ENCODE results near the gene RHBDD1.

The RHBDD1 gene

DNA sequence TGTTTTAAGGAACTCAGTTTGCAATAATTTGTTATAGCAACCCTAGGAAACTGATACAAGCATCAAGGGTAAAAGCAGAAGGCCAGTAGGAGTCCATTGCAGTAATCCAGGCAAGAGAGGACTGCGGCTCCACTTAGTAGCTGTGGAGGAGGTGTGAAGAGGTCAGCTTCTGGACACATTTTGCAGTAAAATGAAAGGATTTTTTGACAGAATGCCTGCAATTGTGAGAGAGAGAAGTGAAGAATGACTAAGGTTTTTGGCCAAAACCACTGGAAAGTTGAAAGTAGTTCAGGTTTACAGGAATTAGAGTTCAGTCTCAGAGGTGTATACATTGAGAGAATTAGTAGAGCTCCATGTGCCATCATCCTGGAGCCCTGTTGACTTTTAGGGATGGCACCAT, 129.5 kb downstream of the RHBDD1 start:
- Histone ChIP-seq H3K4me3 (ENCODE audit: low read length) (no peak overlapping the region), H3K27ac (ENCODE audit: low read depth, low read length) (no peak overlapping the region), H2BK15ac (replicated peaks; ENCODE audit: low read depth) (no peak overlapping the region), H2BK120ac (ENCODE audit: low read depth, low read length) (no peak overlapping the region), H3K4ac (ENCODE audit: low read depth, low read length) (no peak overlapping the region), H3K4me2 (ENCODE audit: low read length) (no peak overlapping the region), H4K8ac (ENCODE audit: low read depth, low read length) (no peak overlapping the region), H3K79me2 (ENCODE audit: control insufficient read depth, insufficient read depth, low read length) (no peaks in the 10 kb centered on the region), H3K56ac (ENCODE audit: low read length) (no peak overlapping the region), H3K27me3 (ENCODE audit: insufficient read depth, low read length, poor library complexity) (no peaks in the 10 kb centered on the region), H3K18ac (ENCODE audit: low read length) (no peak overlapping the region), H3K79me1 (ENCODE audit: low read length) (no peaks in the 10 kb centered on the region), H3K4me1 (ENCODE audit: control insufficient read depth, low read depth, low read length) (peaks cover 4% of the 10 kb centered on the region), H4K5ac (ENCODE audit: low read length) (no peak overlapping the region), H3K23ac (ENCODE audit: low read length) (no peak overlapping the region), H3K36me3 (ENCODE audit: control insufficient read depth, insufficient read depth, low read length) (no peaks in the 10 kb centered on the region), H3K9ac (ENCODE audit: low read length) (no peak overlapping the region), H2AK5ac (ENCODE audit: low read length) (no peak overlapping the region), H2BK5ac (ENCODE audit: low read length) (no peak overlapping the region)
- DNase-seq = no peak
- no CpG with 5 or more reads among the region's 1 CpG for whole genome bisulfite sequencing (ENCODE audit: extremely low coverage, insufficient coverage, low lambda C conversion rate)

DNA sequence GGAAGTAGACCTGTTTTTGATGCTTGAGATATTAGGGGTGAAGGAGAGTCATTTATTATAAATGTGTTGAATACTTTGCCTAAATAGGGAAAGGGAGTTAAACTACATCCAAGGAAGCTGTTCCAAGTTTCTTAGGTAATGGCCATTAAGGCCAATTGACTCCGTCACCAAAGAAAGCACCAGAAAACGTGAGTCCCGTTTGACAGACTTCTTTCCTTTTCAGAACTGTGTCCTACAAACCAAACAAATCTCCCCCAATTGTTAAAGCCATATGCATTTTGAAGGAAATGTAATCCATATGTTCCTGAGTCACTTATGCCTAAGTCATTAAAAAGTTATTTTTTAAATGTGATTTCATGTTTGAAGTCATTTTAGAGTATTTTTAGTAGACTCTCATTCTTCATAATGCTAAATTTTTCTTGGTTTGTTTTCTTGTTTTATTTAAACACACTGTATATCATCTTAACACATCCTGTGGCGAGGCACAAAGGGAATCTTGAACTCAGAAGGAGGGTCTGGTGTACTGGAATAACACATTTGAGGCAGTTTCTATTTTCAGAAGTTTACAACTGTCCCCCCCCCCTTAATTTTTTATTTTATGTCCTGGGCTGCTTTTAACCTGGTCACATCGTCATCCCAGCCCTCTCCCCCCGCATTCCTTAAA, 133.7 kb downstream of the RHBDD1 start:
- Histone ChIP-seq H3K56ac (ENCODE audit: low read length) (no peak overlapping the region), H3K27me3 (ENCODE audit: insufficient read depth, low read length, poor library complexity) (no peaks in the 10 kb centered on the region), H4K8ac (ENCODE audit: low read depth, low read length) (no peak overlapping the region), H2BK120ac (ENCODE audit: low read depth, low read length) (no peak overlapping the region), H3K27ac (ENCODE audit: low read depth, low read length) (no peak overlapping the region), H3K79me2 (ENCODE audit: control insufficient read depth, insufficient read depth, low read length) (no peaks in the 10 kb centered on the region), H3K79me1 (ENCODE audit: low read length) (no peaks in the 10 kb centered on the region), H4K5ac (ENCODE audit: low read length) (no peak overlapping the region), H3K4me3 (ENCODE audit: low read length) (no peak overlapping the region), H3K18ac (ENCODE audit: low read length) (no peak overlapping the region), H2BK5ac (ENCODE audit: low read length) (no peak overlapping the region), H3K23ac (ENCODE audit: low read length) (no peak overlapping the region), H2BK15ac (replicated peaks; ENCODE audit: low read depth) (no peak overlapping the region), H3K9ac (ENCODE audit: low read length) (no peak overlapping the region), H3K36me3 (ENCODE audit: control insufficient read depth, insufficient read depth, low read length) (no peaks in the 10 kb centered on the region), H2AK5ac (ENCODE audit: low read length) (no peak overlapping the region), H3K4me2 (ENCODE audit: low read length) (no peak overlapping the region), H3K4me1 (ENCODE audit: control insufficient read depth, low read depth, low read length) (no peaks in the 10 kb centered on the region), H3K4ac (ENCODE audit: low read depth, low read length) (no peak overlapping the region)
- no peak for DNase-seq
- WGBS (ENCODE audit: extremely low coverage, insufficient coverage, low lambda C conversion rate) = no CpG with 5 or more reads among the region's 6 CpGs

DNA sequence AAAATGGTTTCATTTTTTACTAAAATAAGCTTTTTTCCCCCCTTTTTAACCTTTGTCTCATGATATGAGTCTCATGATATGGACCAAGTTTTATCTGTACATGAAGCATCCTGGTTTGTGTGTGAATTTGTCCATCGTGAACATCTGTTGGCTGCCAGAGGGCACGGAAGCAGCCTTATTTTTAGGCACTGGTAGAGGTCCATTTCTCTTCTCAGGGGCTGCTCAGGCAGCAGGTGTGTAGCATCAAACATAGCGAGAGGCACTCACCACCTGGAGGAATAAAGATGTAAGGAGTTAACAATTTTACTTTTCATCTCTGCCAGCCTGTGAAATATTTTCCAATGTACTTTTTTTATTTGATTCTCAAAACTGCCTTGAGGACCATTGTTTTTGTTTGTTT, 134.5 kb downstream of the RHBDD1 start:
- Histone ChIP-seq H3K4ac (ENCODE audit: low read depth, low read length) (no peak overlapping the region), H3K4me1 (ENCODE audit: control insufficient read depth, low read depth, low read length) (no peaks in the 10 kb centered on the region)

DNA sequence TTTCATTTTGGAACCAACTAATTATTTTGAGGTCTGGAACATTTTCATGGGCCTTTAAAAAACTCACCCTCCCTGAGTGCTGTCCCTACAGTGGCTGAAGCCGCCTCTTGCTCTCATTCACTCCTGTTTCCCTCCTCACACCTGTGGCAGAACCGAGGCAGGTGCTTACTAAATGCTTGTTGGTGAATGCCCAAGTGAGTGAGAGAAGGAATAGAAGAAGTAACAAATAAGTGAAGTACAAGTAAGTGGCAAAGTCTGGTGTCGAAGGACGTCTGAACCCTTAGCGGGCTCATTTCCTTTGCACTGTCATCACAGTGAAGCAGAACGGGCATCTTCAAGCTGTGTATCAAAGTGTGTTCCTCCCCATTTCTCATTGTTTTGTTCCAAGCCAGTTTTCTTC, 135.2 kb downstream of the RHBDD1 start:
- WGBS (ENCODE audit: extremely low coverage, insufficient coverage, low lambda C conversion rate) = no CpG with 5 or more reads among the region's 6 CpGs
- no peak overlapping the region for H2AK5ac ChIP-seq (ENCODE audit: low read length)
- H3K23ac ChIP-seq (ENCODE audit: low read length) = no peak overlapping the region

More for the DNA sequence above, 134.5 kb downstream of the RHBDD1 start:
- H3K4me3 ChIP-seq (ENCODE audit: low read length) = no peak overlapping the region
- H3K18ac ChIP-seq (ENCODE audit: low read length) = no peak overlapping the region
- H2BK5ac ChIP-seq (ENCODE audit: low read length) = no peak overlapping the region
- H3K56ac ChIP-seq (ENCODE audit: low read length) = no peak overlapping the region
- H4K8ac ChIP-seq (ENCODE audit: low read depth, low read length) = no peak overlapping the region
- no peak overlapping the region for H3K27ac ChIP-seq (ENCODE audit: low read depth, low read length)
- no peak overlapping the region for H3K4me2 ChIP-seq (ENCODE audit: low read length)
- no peak overlapping the region for H2BK15ac ChIP-seq (replicated peaks; ENCODE audit: low read depth)
- H3K27me3 ChIP-seq (ENCODE audit: insufficient read depth, low read length, poor library complexity) = no peaks in the 10 kb centered on the region
- no peaks in the 10 kb centered on the region for H3K79me2 ChIP-seq (ENCODE audit: control insufficient read depth, insufficient read depth, low read length)
- WGBS (ENCODE audit: extremely low coverage, insufficient coverage, low lambda C conversion rate) = no CpG with 5 or more reads among the region's 3 CpGs
- no peak overlapping the region for H3K9ac ChIP-seq (ENCODE audit: low read length)
- no peak overlapping the region for H4K5ac ChIP-seq (ENCODE audit: low read length)
- H3K36me3 ChIP-seq (ENCODE audit: control insufficient read depth, insufficient read depth, low read length) = no peaks in the 10 kb centered on the region
- H3K79me1 ChIP-seq (ENCODE audit: low read length) = no peaks in the 10 kb centered on the region
- no peak overlapping the region for H2AK5ac ChIP-seq (ENCODE audit: low read length)
- no peak for DNase-seq
- H2BK120ac ChIP-seq (ENCODE audit: low read depth, low read length) = no peak overlapping the region
- no peak overlapping the region for H3K23ac ChIP-seq (ENCODE audit: low read length)

DNA sequence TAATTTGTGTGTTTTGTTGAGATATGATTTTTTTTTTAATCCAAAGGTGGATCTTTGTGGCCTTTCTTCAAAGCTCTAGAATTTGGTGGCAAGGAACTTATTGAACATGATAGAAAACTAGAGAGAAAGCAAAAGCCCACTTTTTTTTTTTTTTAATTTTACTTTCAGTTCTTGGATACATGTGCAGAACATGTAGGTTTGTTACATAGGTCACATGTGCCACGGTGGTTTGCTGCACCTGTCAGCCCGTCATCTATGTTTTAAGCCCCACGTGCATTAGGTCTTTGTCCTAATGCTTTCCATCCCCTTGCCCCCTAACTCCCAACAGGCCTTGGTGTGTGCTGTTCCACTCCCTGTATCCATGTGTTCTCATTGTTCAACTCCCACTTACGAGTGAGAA, 135.9 kb downstream of the RHBDD1 start:
- no peaks in the 10 kb centered on the region for H3K79me2 ChIP-seq (ENCODE audit: control insufficient read depth, insufficient read depth, low read length)
- no peak overlapping the region for H3K4me2 ChIP-seq (ENCODE audit: low read length)
- no peak overlapping the region for H2BK15ac ChIP-seq (replicated peaks; ENCODE audit: low read depth)
- no peak overlapping the region for H3K56ac ChIP-seq (ENCODE audit: low read length)
- H3K4ac ChIP-seq (ENCODE audit: low read depth, low read length) = no peak overlapping the region
- no peak overlapping the region for H3K18ac ChIP-seq (ENCODE audit: low read length)
- H3K4me1 ChIP-seq (ENCODE audit: control insufficient read depth, low read depth, low read length) = no peaks in the 10 kb centered on the region
- H3K27ac ChIP-seq (ENCODE audit: low read depth, low read length) = no peak overlapping the region
- no peak overlapping the region for H3K23ac ChIP-seq (ENCODE audit: low read length)
- no peak overlapping the region for H2AK5ac ChIP-seq (ENCODE audit: low read length)
- no peaks in the 10 kb centered on the region for H3K36me3 ChIP-seq (ENCODE audit: control insufficient read depth, insufficient read depth, low read length)
- no peaks in the 10 kb centered on the region for H3K79me1 ChIP-seq (ENCODE audit: low read length)
- no peak overlapping the region for H4K5ac ChIP-seq (ENCODE audit: low read length)
- no peak overlapping the region for H3K4me3 ChIP-seq (ENCODE audit: low read length)
- no peak overlapping the region for H4K8ac ChIP-seq (ENCODE audit: low read depth, low read length)
- WGBS (ENCODE audit: extremely low coverage, insufficient coverage, low lambda C conversion rate) = no CpG with 5 or more reads among the region's 4 CpGs
- H3K27me3 ChIP-seq (ENCODE audit: insufficient read depth, low read length, poor library complexity) = no peaks in the 10 kb centered on the region
- no peak overlapping the region for H2BK5ac ChIP-seq (ENCODE audit: low read length)
- no peak for DNase-seq
- H2BK120ac ChIP-seq (ENCODE audit: low read depth, low read length) = no peak overlapping the region
- no peak overlapping the region for H3K9ac ChIP-seq (ENCODE audit: low read length)

More for the DNA sequence above, 135.2 kb downstream of the RHBDD1 start:
- Histone ChIP-seq H3K27me3 (ENCODE audit: insufficient read depth, low read length, poor library complexity) (no peaks in the 10 kb centered on the region), H3K79me2 (ENCODE audit: control insufficient read depth, insufficient read depth, low read length) (no peaks in the 10 kb centered on the region), H3K4me3 (ENCODE audit: low read length) (no peak overlapping the region), H3K4ac (ENCODE audit: low read depth, low read length) (no peak overlapping the region), H3K4me2 (ENCODE audit: low read length) (no peak overlapping the region), H3K18ac (ENCODE audit: low read length) (no peak overlapping the region), H3K56ac (ENCODE audit: low read length) (no peak overlapping the region), H3K27ac (ENCODE audit: low read depth, low read length) (no peak overlapping the region), H3K9ac (ENCODE audit: low read length) (no peak overlapping the region), H3K4me1 (ENCODE audit: control insufficient read depth, low read depth, low read length) (no peaks in the 10 kb centered on the region), H2BK5ac (ENCODE audit: low read length) (no peak overlapping the region), H3K36me3 (ENCODE audit: control insufficient read depth, insufficient read depth, low read length) (no peaks in the 10 kb centered on the region), H2BK120ac (ENCODE audit: low read depth, low read length) (no peak overlapping the region), H4K8ac (ENCODE audit: low read depth, low read length) (no peak overlapping the region), H3K79me1 (ENCODE audit: low read length) (no peaks in the 10 kb centered on the region), H4K5ac (ENCODE audit: low read length) (no peak overlapping the region), H2BK15ac (replicated peaks; ENCODE audit: low read depth) (no peak overlapping the region)
- DNase-seq = no peak

DNA sequence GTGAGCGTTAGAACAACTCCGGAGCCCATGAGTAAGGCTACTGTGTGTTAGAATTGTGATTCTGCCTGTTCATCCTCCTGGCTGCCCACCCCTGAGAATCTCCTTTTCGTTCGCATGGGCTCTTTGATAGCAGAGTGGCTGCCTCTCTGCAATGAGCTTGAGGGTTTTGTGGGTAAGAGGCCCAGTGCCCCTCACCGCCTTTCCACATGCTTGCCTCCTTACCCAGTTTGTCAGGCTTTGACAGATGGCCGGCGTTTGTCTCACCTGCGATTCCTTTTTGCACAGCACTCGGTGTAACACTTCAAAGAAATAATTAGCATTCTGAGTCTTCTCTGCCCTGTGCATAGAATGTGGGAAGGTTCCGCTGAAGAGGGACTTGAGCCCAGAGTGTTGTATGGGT, 138.0 kb downstream of the RHBDD1 start:
- no peak overlapping the region for H4K8ac ChIP-seq (ENCODE audit: low read depth, low read length)
- H3K79me1 ChIP-seq (ENCODE audit: low read length) = no peaks in the 10 kb centered on the region
- H3K27ac ChIP-seq (ENCODE audit: low read depth, low read length) = no peak overlapping the region
- no peak overlapping the region for H2BK15ac ChIP-seq (replicated peaks; ENCODE audit: low read depth)
- no peak overlapping the region for H3K4me2 ChIP-seq (ENCODE audit: low read length)
- no peak overlapping the region for H2AK5ac ChIP-seq (ENCODE audit: low read length)
- H3K9ac ChIP-seq (ENCODE audit: low read length) = no peak overlapping the region
- no peaks in the 10 kb centered on the region for H3K4me1 ChIP-seq (ENCODE audit: control insufficient read depth, low read depth, low read length)
- no peak overlapping the region for H3K56ac ChIP-seq (ENCODE audit: low read length)
- H3K23ac ChIP-seq (ENCODE audit: low read length) = no peak overlapping the region
- no peaks in the 10 kb centered on the region for H3K79me2 ChIP-seq (ENCODE audit: control insufficient read depth, insufficient read depth, low read length)
- H3K27me3 ChIP-seq (ENCODE audit: insufficient read depth, low read length, poor library complexity) = no peaks in the 10 kb centered on the region
- no peak overlapping the region for H3K4me3 ChIP-seq (ENCODE audit: low read length)
- H2BK5ac ChIP-seq (ENCODE audit: low read length) = no peak overlapping the region
- no CpG with 5 or more reads among the region's 10 CpGs for WGBS (ENCODE audit: extremely low coverage, insufficient coverage, low lambda C conversion rate)
- H3K4ac ChIP-seq (ENCODE audit: low read depth, low read length) = no peak overlapping the region
- H2BK120ac ChIP-seq (ENCODE audit: low read depth, low read length) = no peak overlapping the region
- H3K36me3 ChIP-seq (ENCODE audit: control insufficient read depth, insufficient read depth, low read length) = no peaks in the 10 kb centered on the region
- H3K18ac ChIP-seq (ENCODE audit: low read length) = no peak overlapping the region
- no peak overlapping the region for H4K5ac ChIP-seq (ENCODE audit: low read length)
- no peak for DNase-seq
